H1 (cell line): Measurements from ENCODE around the gene ZNF91. TPM values are rescaled to one million over a fixed set of nuclear protein-coding genes. Genes with fewer than 3 reads are reported as not detected.

Experiments used
- CTCF ChIA-PET: fragments of 300-600 bp; sonication (Branson Sonifier 250); formaldehyde crosslinking; loops from one replicate; lab custom pipeline; 2021; ENCODE audit not compliant: partially characterized antibody; lab: Charles Lee
- POLR2A ChIA-PET: fragments of 300-600 bp; sonication (Branson Sonifier 250); formaldehyde crosslinking; loops from one replicate; lab custom pipeline; 2021; ENCODE audit warnings: inconsistent platforms; ENCODE audit not compliant: partially characterized antibody; lab: Charles Lee
- DNase-seq, 2 experiments: peaks; one replicate each; pipeline versions ENCODE4 v3.0.0 to v3.0.0-alpha.2; 2010 to 2022; ENCODE audit warnings: low spot score in 2 of 2, low read depth in 1 of 2, mixed read lengths in 1 of 2
- FAIRE-seq: peaks from 2 replicates; lab custom pipeline; 2011; peaks lifted over from hg19 to GRCh38; lab: Jason Lieb, UNC
- H2AFZ ChIP-seq: 2 replicates; pipeline ENCODE4 v1.8.1; 2012; ENCODE audit warnings: low read length, inconsistent platforms
- H2AK5ac ChIP-seq: 2 replicates; pipeline ENCODE4 v1.6.1; 2013; ENCODE audit warnings: low read depth, low read length
- H2BK120ac ChIP-seq: replicated peaks from 2 replicates; pipeline ENCODE3; 2013; ENCODE audit warnings: low read depth, low read length, inconsistent platforms
- H2BK12ac ChIP-seq: 2 replicates; pipeline ENCODE4 v1.6.1; 2013; ENCODE audit warnings: low read depth, low read length
- H2BK15ac ChIP-seq: 2 replicates; pipeline ENCODE4 v1.6.1; 2013; ENCODE audit warnings: low read length
- H2BK20ac ChIP-seq: 2 replicates; pipeline ENCODE4 v1.6.1; 2013; ENCODE audit warnings: low read length
- H2BK5ac ChIP-seq: 2 replicates; pipeline ENCODE4 v1.6.1; 2013; ENCODE audit warnings: low read depth, low read length
- H3K14ac ChIP-seq: 2 replicates; pipeline ENCODE4 v1.6.1; 2013; ENCODE audit warnings: inconsistent platforms; ENCODE audit not compliant: insufficient read length
- H3K18ac ChIP-seq: 2 replicates; pipeline ENCODE4 v1.6.1; 2013; ENCODE audit warnings: low read length; ENCODE audit errors: extremely low read depth
- H3K23ac ChIP-seq: 2 replicates; pipeline ENCODE4 v1.6.1; 2013; ENCODE audit warnings: inconsistent platforms; ENCODE audit not compliant: insufficient read length
- H3K23me2 ChIP-seq: 2 replicates; pipeline ENCODE4 v1.6.1; 2013; ENCODE audit warnings: low read depth, low read length
- H3K27ac ChIP-seq: 2 replicates; pipeline ENCODE4 v1.6.1; 2011; ENCODE audit warnings: low read depth, low read length, inconsistent platforms
- H3K27me3 ChIP-seq, 4 experiments: replicated peaks in 1 of 4; 1 replicate in 1 of 4; 2 replicates in 3 of 4; pipeline versions ENCODE4 v1.6.1 to v1.8.1; 2011 to 2013; ENCODE audit warnings: low read length in 3 of 4, mild to moderate bottlenecking in 3 of 4, inconsistent platforms in 2 of 4, mixed read lengths in 2 of 4, moderate library complexity in 1 of 4; ENCODE audit not compliant: control insufficient read depth in 3 of 4, insufficient read depth in 3 of 4; ENCODE audit errors: extremely low read depth in 1 of 4
- H3K36me3 ChIP-seq, 4 experiments: 2 replicates each; pipeline versions ENCODE4 v1.6.1 to v1.8.1; 2011 to 2013; ENCODE audit warnings: mild to moderate bottlenecking in 4 of 4, low read length in 3 of 4, moderate library complexity in 2 of 4, control low read depth in 1 of 4, inconsistent platforms in 1 of 4; ENCODE audit not compliant: insufficient read depth in 4 of 4, control insufficient read depth in 2 of 4
- H3K4ac ChIP-seq: replicated peaks from 2 replicates; pipeline ENCODE3; 2013; ENCODE audit warnings: low read length, low read depth, mixed read lengths, inconsistent platforms; ENCODE audit not compliant: insufficient read length
- H3K4me1 ChIP-seq, 4 experiments: replicated peaks in 1 of 4; 1 replicate in 1 of 4; 2 replicates in 3 of 4; pipeline versions ENCODE4 v1.6.1 to v1.8.1; 2011 to 2013; ENCODE audit warnings: low read length in 3 of 4, inconsistent platforms in 2 of 4, mixed read lengths in 1 of 4; ENCODE audit not compliant: insufficient read depth in 4 of 4, control insufficient read depth in 3 of 4
- H3K4me2 ChIP-seq, 2 experiments: 2 replicates each; pipeline versions ENCODE4 v1.6.1 to v1.8.1; 2011 to 2013; ENCODE audit warnings: low read depth in 2 of 2, low read length in 2 of 2, control low read depth in 1 of 2, inconsistent platforms in 1 of 2, mild to moderate bottlenecking in 1 of 2; ENCODE audit not compliant: insufficient read depth in 1 of 2
- H3K4me3 ChIP-seq, 4 experiments: fragments of 200-600, 300-600 bp in 1 of 4; sonication (generic), shearing (Covaris generic), sonication (Bioruptor Twin) in 1 of 4; 2 replicates each; pipeline versions ENCODE4 v1.5.1 to v1.8.1; 2011 to 2016; ENCODE audit warnings: low read length in 4 of 4, low read depth in 3 of 4, control low read depth in 2 of 4, inconsistent platforms in 2 of 4, mild to moderate bottlenecking in 2 of 4, mixed read lengths in 1 of 4, moderate library complexity in 1 of 4; ENCODE audit not compliant: insufficient read depth in 2 of 4; ENCODE audit errors: extremely low read depth in 1 of 4
- H3K56ac ChIP-seq: replicated peaks from 2 replicates; pipeline ENCODE3; 2013; ENCODE audit warnings: low read depth, mild to moderate bottlenecking, mixed read lengths, low read length, inconsistent platforms; ENCODE audit not compliant: insufficient read length
- H3K79me1 ChIP-seq: 2 replicates; pipeline ENCODE4 v1.6.1; 2013; ENCODE audit warnings: low read depth, low read length, control low read depth
- H3K79me2 ChIP-seq, 2 experiments: 2 replicates each; pipeline versions ENCODE4 v1.6.1 to v1.8.1; 2012 to 2013; ENCODE audit warnings: low read length in 2 of 2, mild to moderate bottlenecking in 2 of 2, inconsistent platforms in 1 of 2; ENCODE audit not compliant: insufficient read depth in 2 of 2, control insufficient read depth in 1 of 2
- H3K9ac ChIP-seq, 4 experiments: replicated peaks in 1 of 4; 1 replicate in 1 of 4; 2 replicates in 3 of 4; pipeline versions ENCODE4 v1.6.1 to v1.8.1; 2011 to 2013; ENCODE audit warnings: low read depth in 3 of 4, low read length in 3 of 4, control low read depth in 2 of 4, mild to moderate bottlenecking in 2 of 4, moderate library complexity in 2 of 4, inconsistent platforms in 1 of 4; ENCODE audit errors: extremely low read depth in 1 of 4
- H3K9me3 ChIP-seq, 2 experiments: 2 replicates each; pipeline versions ENCODE4 v1.6.1 to v1.8.1; 2012 to 2013; ENCODE audit warnings: mild to moderate bottlenecking in 2 of 2, moderate library complexity in 2 of 2, control low read depth in 1 of 2, inconsistent platforms in 1 of 2, low read depth in 1 of 2, low read length in 1 of 2, mixed read lengths in 1 of 2; ENCODE audit not compliant: insufficient read depth in 2 of 2
- H4K20me1 ChIP-seq, 2 experiments: replicated peaks in 1 of 2; 2 replicates each; pipeline versions ENCODE3 to v1.8.1; 2011 to 2013; ENCODE audit warnings: inconsistent platforms in 2 of 2, low read length in 2 of 2, mild to moderate bottlenecking in 1 of 2; ENCODE audit not compliant: insufficient read depth in 2 of 2, control insufficient read depth in 1 of 2
- H4K5ac ChIP-seq: 2 replicates; pipeline ENCODE4 v1.6.1; 2013; ENCODE audit warnings: low read length, low read depth, mixed read lengths, inconsistent platforms; ENCODE audit not compliant: insufficient read length
- H4K8ac ChIP-seq: 2 replicates; pipeline ENCODE4 v1.8.0; 2013; ENCODE audit warnings: mild to moderate bottlenecking, moderate library complexity, low read length, inconsistent platforms; ENCODE audit not compliant: insufficient read depth; ENCODE audit errors: extremely low read depth
- H4K91ac ChIP-seq: replicated peaks from 2 replicates; pipeline ENCODE3; 2013; ENCODE audit warnings: low read length, mixed read lengths, inconsistent platforms; ENCODE audit not compliant: insufficient read length
- CHD2 ChIP-seq: IDR thresholded peaks from 2 replicates; pipeline ENCODE4 v1.6.1; 2012; ENCODE audit warnings: low read length, improper control_type of control experiment
- CTBP2 ChIP-seq: IDR thresholded peaks from 2 replicates; pipeline ENCODE4 v1.7.0; 2011; ENCODE audit warnings: borderline replicate concordance, mild to moderate bottlenecking, moderate library complexity, mixed read lengths, low read length; ENCODE audit not compliant: insufficient read depth, insufficient read length
- EGR1 ChIP-seq: IDR thresholded peaks from 2 replicates; pipeline ENCODE4 v1.6.1; 2011; ENCODE audit warnings: low read depth, low read length, borderline replicate concordance
- RBBP5 ChIP-seq: IDR thresholded peaks from 2 replicates; pipeline ENCODE4 v1.7.1; 2012; ENCODE audit warnings: low read depth, mild to moderate bottlenecking, inconsistent platforms, low read length, moderate library complexity, borderline replicate concordance
- SP2 ChIP-seq: IDR thresholded peaks from 2 replicates; pipeline ENCODE4 v1.6.1; 2012; ENCODE audit warnings: mild to moderate bottlenecking, low read length, inconsistent platforms
- WGBS, 2 experiments: shearing (Covaris generic) in 1 of 2; methylation state at CpG; one replicate each; pipeline versions ENCODE4 v1.1.6 to v1.1.7; 2013 to 2015; ENCODE audit warnings: low lambda C conversion rate in 2 of 2, mixed read lengths in 2 of 2, inconsistent platforms in 1 of 2, low coverage in 1 of 2, missing lambda C conversion rate in 1 of 2; ENCODE audit not compliant: insufficient replicate concordance in 2 of 2, insufficient coverage in 1 of 2, insufficient read length in 1 of 2; ENCODE audit errors: extremely low coverage in 1 of 2, missing lambda C conversion rate in 1 of 2; 5-methylcytosine and 5-hydroxymethylcytosine counted together
- polyA plus RNA-seq, 7 experiments: library from polyadenylated mRNA; depleted of rRNA in 3 of 7; stranded (reverse) in 5 of 7; unstranded in 2 of 7; fragments of >200 nt in 5 of 7; fragments of 200-250 nt in 2 of 7; gene quantifications; 1 replicate in 5 of 7; 2 replicates in 1 of 7; 4 replicates in 1 of 7; pipeline versions ENCODE4 v1.2.1 to v1.2.3, GENCODE V29; 2011 to 2013; ENCODE audit warnings: missing spikeins in 2 of 7, mixed read lengths in 2 of 7
- total RNA-seq: library from RNA; stranded (reverse); fragmentation: NEBNext Ultra II Directional; extraction: Animal tissue kit (Norgen Biotek cat#: 25700); gene quantifications from 2 replicates; pipeline ENCODE4 v1.2.1, GENCODE V29; 2021
- TF ChIP-seq, protein P1 (sequence below), 3 experiments: IDR thresholded peaks; 1 replicate in 2 of 3; 2 replicates in 1 of 3; pipeline versions ENCODE4 v1.5.1 to v1.6.1; 2011; ENCODE audit warnings: low read length in 3 of 3, mild to moderate bottlenecking in 3 of 3, inconsistent platforms in 2 of 3, low read depth in 1 of 3, moderate library complexity in 1 of 3; ENCODE audit not compliant: insufficient read depth in 1 of 3; ENCODE audit errors: control extremely low read depth in 1 of 3

The ZNF91 gene
- total and polyA plus RNA-seq, 2 of the 8 experiments (the other 6 are each of a cell fraction or from before 2014, with no cell fraction given): 16.5 to 35.1 TPM

DNA sequence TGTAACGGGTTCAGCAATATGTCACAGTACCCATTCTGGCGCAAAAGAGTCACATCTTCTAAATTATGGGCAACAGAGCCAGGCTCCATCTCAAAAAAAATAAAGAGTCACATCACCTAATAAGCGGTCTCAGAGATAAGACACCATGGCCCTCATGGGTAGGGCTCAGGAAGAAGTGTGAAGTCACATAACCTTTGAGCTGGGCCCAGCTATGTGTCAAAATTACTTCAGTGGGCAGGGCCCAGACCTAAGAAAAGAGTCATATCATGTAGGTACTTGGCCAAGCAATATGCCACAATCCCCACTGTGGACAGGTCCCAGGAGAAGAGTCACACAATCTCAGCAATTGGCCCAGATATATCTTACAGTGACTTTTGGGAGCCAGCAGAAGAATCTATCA, 11.4 kb upstream of the ZNF91 start:
- Histone ChIP-seq H2BK120ac (no peak overlapping the region), H2BK5ac (no peak overlapping the region), H3K79me2 (peaks cover 0 to 59% of the 10 kb centered on the region in 2 experiments; a peak in 3 of 4 replicates), H2BK12ac (no peak overlapping the region), H3K36me3 (peaks cover 0 to 37% (median 25%) of the 10 kb centered on the region in 4 experiments; a peak in 7 of 8 replicates), H3K27ac (no peak overlapping the region), H3K14ac (no peak overlapping the region), H3K79me1 (peaks cover 10% of the 10 kb centered on the region), H3K4me1 (no peaks in the 10 kb centered on the region), H3K4me3 (no peak overlapping the region), H2BK15ac (no peak overlapping the region), H3K4ac (no peak overlapping the region), H4K91ac (no peak overlapping the region), H2BK20ac (no peak overlapping the region), H2AK5ac (no peak overlapping the region), H3K23me2 (no peaks in the 10 kb centered on the region), H4K20me1 (peaks cover 3 to 4% of the 10 kb centered on the region in 2 experiments), H3K9ac (no peak overlapping the region), H3K27me3 (no peaks in the 10 kb centered on the region), H4K5ac (no peak overlapping the region), H3K56ac (no peak overlapping the region), H3K23ac (no peak overlapping the region), H2AFZ (no peak overlapping the region), H4K8ac (no peak overlapping the region), H3K9me3 (no peaks in the 10 kb centered on the region), H3K4me2 (no peak overlapping the region), H3K18ac (no peak overlapping the region)
- FAIRE-seq (no peak), DNase-seq (no peak)
- POLR2A ChIA-PET: interaction anchor here (0.6 to 1.0 kb wide), 2 partner anchors 10 to 134 kb away, joined by 3 read pairs; no protein-coding TSS in a partner anchor
- CTCF ChIA-PET: no interaction called here
- 94% methylated on average over 3 of the region's 3 CpGs; no CpG with 5 or more reads in 1 of the 2 experiments for WGBS, 2 experiments
- no peak for TF ChIP-seq RBBP5
- TF ChIP-seq SP2: no peak
- TF ChIP-seq CHD2: no peak
- TF ChIP-seq EGR1: no peak
- no peak for TF ChIP-seq CTBP2
- TF ChIP-seq, protein P1, sequence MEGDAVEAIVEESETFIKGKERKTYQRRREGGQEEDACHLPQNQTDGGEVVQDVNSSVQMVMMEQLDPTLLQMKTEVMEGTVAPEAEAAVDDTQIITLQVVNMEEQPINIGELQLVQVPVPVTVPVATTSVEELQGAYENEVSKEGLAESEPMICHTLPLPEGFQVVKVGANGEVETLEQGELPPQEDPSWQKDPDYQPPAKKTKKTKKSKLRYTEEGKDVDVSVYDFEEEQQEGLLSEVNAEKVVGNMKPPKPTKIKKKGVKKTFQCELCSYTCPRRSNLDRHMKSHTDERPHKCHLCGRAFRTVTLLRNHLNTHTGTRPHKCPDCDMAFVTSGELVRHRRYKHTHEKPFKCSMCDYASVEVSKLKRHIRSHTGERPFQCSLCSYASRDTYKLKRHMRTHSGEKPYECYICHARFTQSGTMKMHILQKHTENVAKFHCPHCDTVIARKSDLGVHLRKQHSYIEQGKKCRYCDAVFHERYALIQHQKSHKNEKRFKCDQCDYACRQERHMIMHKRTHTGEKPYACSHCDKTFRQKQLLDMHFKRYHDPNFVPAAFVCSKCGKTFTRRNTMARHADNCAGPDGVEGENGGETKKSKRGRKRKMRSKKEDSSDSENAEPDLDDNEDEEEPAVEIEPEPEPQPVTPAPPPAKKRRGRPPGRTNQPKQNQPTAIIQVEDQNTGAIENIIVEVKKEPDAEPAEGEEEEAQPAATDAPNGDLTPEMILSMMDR (IDR thresholded peaks at IDR 0.05; ENCODE audit: control extremely low read depth in 1 of 3, insufficient read depth in 1 of 3, low read depth in 1 of 3, low read length in 3 of 3): no peak
